ENCODE measurements around the gene CCDC60.

DNA sequence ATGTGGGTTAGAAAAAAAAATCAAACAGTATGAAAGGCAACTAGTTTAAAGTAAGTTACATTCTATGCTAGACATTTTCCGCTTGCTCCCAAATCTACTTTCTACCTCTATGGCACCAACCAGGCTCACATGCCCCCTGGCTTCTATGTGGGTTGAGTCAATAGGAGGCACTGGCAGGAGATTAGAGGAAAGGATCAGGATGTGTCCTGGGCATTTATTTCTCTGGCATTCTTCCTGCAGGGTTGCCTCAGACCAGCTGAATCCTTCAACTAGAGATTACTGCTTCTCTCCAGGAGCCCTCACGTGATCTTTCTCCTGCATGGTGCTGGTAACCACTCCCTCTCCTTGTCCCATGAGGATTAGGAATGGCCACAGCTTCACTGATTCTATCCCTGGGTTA lies 14.9 kb upstream of the CCDC60 start:
- TF ChIP-seq, protein P1, sequence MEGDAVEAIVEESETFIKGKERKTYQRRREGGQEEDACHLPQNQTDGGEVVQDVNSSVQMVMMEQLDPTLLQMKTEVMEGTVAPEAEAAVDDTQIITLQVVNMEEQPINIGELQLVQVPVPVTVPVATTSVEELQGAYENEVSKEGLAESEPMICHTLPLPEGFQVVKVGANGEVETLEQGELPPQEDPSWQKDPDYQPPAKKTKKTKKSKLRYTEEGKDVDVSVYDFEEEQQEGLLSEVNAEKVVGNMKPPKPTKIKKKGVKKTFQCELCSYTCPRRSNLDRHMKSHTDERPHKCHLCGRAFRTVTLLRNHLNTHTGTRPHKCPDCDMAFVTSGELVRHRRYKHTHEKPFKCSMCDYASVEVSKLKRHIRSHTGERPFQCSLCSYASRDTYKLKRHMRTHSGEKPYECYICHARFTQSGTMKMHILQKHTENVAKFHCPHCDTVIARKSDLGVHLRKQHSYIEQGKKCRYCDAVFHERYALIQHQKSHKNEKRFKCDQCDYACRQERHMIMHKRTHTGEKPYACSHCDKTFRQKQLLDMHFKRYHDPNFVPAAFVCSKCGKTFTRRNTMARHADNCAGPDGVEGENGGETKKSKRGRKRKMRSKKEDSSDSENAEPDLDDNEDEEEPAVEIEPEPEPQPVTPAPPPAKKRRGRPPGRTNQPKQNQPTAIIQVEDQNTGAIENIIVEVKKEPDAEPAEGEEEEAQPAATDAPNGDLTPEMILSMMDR (IDR thresholded peaks at IDR 0.05) = no peak
- TF ChIP-seq POLR2AphosphoS5 (IDR thresholded peaks at IDR 0.05) (peak in 1 of 3 donors; percentile 34), POLR2A (IDR thresholded peaks at IDR 0.05) (no peak), EP300 (IDR thresholded peaks at IDR 0.05) (no peak)

All from stomach (tissue), 4 donors.